ENCODE results near the gene BCDIN3D. TPM values are rescaled to one million over a fixed set of nuclear protein-coding genes. Genes with fewer than 3 reads are reported as not detected.

The BCDIN3D gene
- total RNA-seq, 1 experiment from 2014 or later: 5.3 TPM

- Histone ChIP-seq H3K4me3 (no peak overlapping the region), H3K36me3 (peaks cover 85% of the 10 kb centered on the region), H3K27ac (no peak overlapping the region), H3K9me3 (replicated peaks) (no peaks in the 10 kb centered on the region), H3K4me1 (peaks cover 28% of the 10 kb centered on the region), H3K27me3 (no peaks in the 10 kb centered on the region)
- DNase-seq: no peak
Measured at GRCh38 chr12:49794021-49794420, 48.9 kb downstream of the BCDIN3D start.

GRCh38 chr12:49793620-49794019, 49.3 kb downstream of the BCDIN3D start:
- no peak overlapping the region for H3K27ac ChIP-seq
- DNase-seq: no peak
- peaks cover 24% of the 10 kb centered on the region for H3K4me1 ChIP-seq
- no peak overlapping the region for H3K4me3 ChIP-seq
- no peaks in the 10 kb centered on the region for H3K27me3 ChIP-seq
- H3K36me3 ChIP-seq: peaks cover 85% of the 10 kb centered on the region
- H3K9me3 ChIP-seq (replicated peaks): no peaks in the 10 kb centered on the region

GRCh38 chr12:49792976-49793580, 49.8 kb downstream of the BCDIN3D start:
- H3K27ac ChIP-seq: no peak overlapping the region
- H3K27me3 ChIP-seq: no peaks in the 10 kb centered on the region
- peaks cover 19% of the 10 kb centered on the region for H3K4me1 ChIP-seq
- H3K9me3 ChIP-seq (replicated peaks): peaks cover under 1% of the 10 kb centered on the region; the same call in 1 of the 2 replicates
- DNase-seq: no peak
- H3K4me3 ChIP-seq: no peak overlapping the region
- peaks cover 85% of the 10 kb centered on the region for H3K36me3 ChIP-seq

- H3K36me3 ChIP-seq: peaks cover 83% of the 10 kb centered on the region
- peaks cover 12% of the 10 kb centered on the region for H3K4me1 ChIP-seq
- no peak for DNase-seq
Measured at GRCh38 chr12:49792181-49792970, 50.5 kb downstream of the BCDIN3D start.

GRCh38 chr12:49791700-49792099, 51.2 kb downstream of the BCDIN3D start:
- Histone ChIP-seq H3K36me3 (peaks cover 79% of the 10 kb centered on the region), H3K9me3 (replicated peaks) (peaks cover 5% of the 10 kb centered on the region)

More at GRCh38 chr12:49792181-49792970, 50.5 kb downstream of the BCDIN3D start:
- no peak overlapping the region for H3K4me3 ChIP-seq
- H3K27me3 ChIP-seq: no peaks in the 10 kb centered on the region
- peaks cover 5% of the 10 kb centered on the region for H3K9me3 ChIP-seq (replicated peaks)
- H3K27ac ChIP-seq: no peak overlapping the region

GRCh38 chr12:49790741-49791555, 52.0 kb downstream of the BCDIN3D start:
- Histone ChIP-seq H3K4me1 (no peaks in the 10 kb centered on the region; the same call in 1 of the 2 replicates), H3K27ac (no peak overlapping the region), H3K27me3 (no peaks in the 10 kb centered on the region), H3K9me3 (replicated peaks) (peaks cover 5% of the 10 kb centered on the region), H3K4me3 (no peak overlapping the region), H3K36me3 (peaks cover 71% of the 10 kb centered on the region)
- DNase-seq: no peak

More at GRCh38 chr12:49791700-49792099, 51.2 kb downstream of the BCDIN3D start:
- Histone ChIP-seq H3K4me1 (peaks cover 7% of the 10 kb centered on the region; the same call in 1 of the 2 replicates), H3K4me3 (no peak overlapping the region), H3K27me3 (no peaks in the 10 kb centered on the region), H3K27ac (no peak overlapping the region)
- DNase-seq: no peak

GRCh38 chr12:49789992-49790391, 52.9 kb downstream of the BCDIN3D start:
- peaks cover 62% of the 10 kb centered on the region for H3K36me3 ChIP-seq
- H3K4me1 ChIP-seq: no peaks in the 10 kb centered on the region; the same call in 1 of the 2 replicates
- no peak for DNase-seq
- H3K4me3 ChIP-seq: no peak overlapping the region
- no peak overlapping the region for H3K27ac ChIP-seq
- H3K9me3 ChIP-seq (replicated peaks): peaks cover 5% of the 10 kb centered on the region
- no peaks in the 10 kb centered on the region for H3K27me3 ChIP-seq

- no peaks in the 10 kb centered on the region for H3K27me3 ChIP-seq
- no peak for DNase-seq
- peaks cover 5% of the 10 kb centered on the region for H3K9me3 ChIP-seq (replicated peaks)
- peaks cover 45% of the 10 kb centered on the region for H3K36me3 ChIP-seq
- H3K4me3 ChIP-seq: no peak overlapping the region
- H3K27ac ChIP-seq: no peak overlapping the region
- H3K4me1 ChIP-seq: peaks cover 17% of the 10 kb centered on the region
Measured at GRCh38 chr12:49787672-49788071, 55.2 kb downstream of the BCDIN3D start.

Other genes starting within 250 kb of the BCDIN3D start
- gene FAM186B, start 237.5 kb downstream of the BCDIN3D start, total RNA-seq (2014; rRNA removed; shearing (Covaris generic)): 0.10 and 0.18 TPM in 2 replicates
- 4.4 and 4.9 TPM in 2 replicates for gene PRPF40B, start 219.5 kb downstream of the BCDIN3D start, total RNA-seq (2014; rRNA removed; shearing (Covaris generic))
- 33.0 and 39.2 TPM in 2 replicates for gene FMNL3, start 135.7 kb downstream of the BCDIN3D start, total RNA-seq (2014; rRNA removed; shearing (Covaris generic))
- gene TMBIM6, start 101.5 kb downstream of the BCDIN3D start, total RNA-seq (2014; rRNA removed; shearing (Covaris generic)): 400 TPM in 2 replicates
- gene NCKAP5L, start 14.7 kb downstream of the BCDIN3D start, total RNA-seq (2014; rRNA removed; shearing (Covaris generic)): 80.1 and 80.7 TPM in 2 replicates
- 0.58 and 0.67 TPM in 2 replicates for gene FAIM2, start 60.8 kb upstream of the BCDIN3D start, total RNA-seq (2014; rRNA removed; shearing (Covaris generic))
- not detected in 2 replicates for gene AQP2, start 107.6 kb upstream of the BCDIN3D start, total RNA-seq (2014; rRNA removed; shearing (Covaris generic))
- 0.18 TPM in 1 of 2 replicates, not detected in the other for gene AQP5, start 118.8 kb upstream of the BCDIN3D start, total RNA-seq (2014; rRNA removed; shearing (Covaris generic))
- gene AQP6, start 129.8 kb upstream of the BCDIN3D start, total RNA-seq (2014; rRNA removed; shearing (Covaris generic)): not detected in 2 replicates
- gene RACGAP1, start 182.4 kb upstream of the BCDIN3D start, total RNA-seq (2014; rRNA removed; shearing (Covaris generic)): 148 and 152 TPM in 2 replicates
- 7.5 and 8.9 TPM in 2 replicates for gene ASIC1, start 214.5 kb upstream of the BCDIN3D start, total RNA-seq (2014; rRNA removed; shearing (Covaris generic))
- gene SMARCD1, start 242.2 kb upstream of the BCDIN3D start, total RNA-seq (2014; rRNA removed; shearing (Covaris generic)): 79.7 and 84.2 TPM in 2 replicates

Data from SJCRH30 (cell line).